ENCODE measurements around the gene RNU1-3.
"Not testable (repeated sequence)": the region's sequence is repeated elsewhere in the genome, so short reads cannot be mapped to it uniquely, and the experiment has no call there.

The RNU1-3 gene

GRCh38 chr1:16701189-16701588 lies 34.4 kb upstream of the RNU1-3 start:
- H3K27ac Mint-ChIP-seq; H3K27me3 Mint-ChIP-seq (ENCODE audit: low read depth); H3K4me1 Mint-ChIP-seq (ENCODE audit: low read depth); H3K9me3 Mint-ChIP-seq; H3K4me3 Mint-ChIP-seq; H3K36me3 Mint-ChIP-seq (ENCODE audit: low read depth): not testable (repeated sequence)

- not testable (repeated sequence) for H3K9me3 Mint-ChIP-seq; H3K4me1 Mint-ChIP-seq (ENCODE audit: low read depth); H3K4me3 Mint-ChIP-seq; H3K36me3 Mint-ChIP-seq (ENCODE audit: low read depth); H3K27ac Mint-ChIP-seq; H3K27me3 Mint-ChIP-seq (ENCODE audit: low read depth)
These were observed 33.6 kb upstream of the RNU1-3 start for GRCh38 chr1:16700138-16700895.

- not testable (repeated sequence) for H3K36me3 Mint-ChIP-seq (ENCODE audit: low read depth); H3K27me3 Mint-ChIP-seq (ENCODE audit: low read depth); H3K9me3 Mint-ChIP-seq; H3K27ac Mint-ChIP-seq; H3K4me3 Mint-ChIP-seq; H3K4me1 Mint-ChIP-seq (ENCODE audit: low read depth)
These were observed 32.7 kb upstream of the RNU1-3 start for GRCh38 chr1:16699440-16699839.

GRCh38 chr1:16697152-16697551 lies 30.4 kb upstream of the RNU1-3 start:
- not testable (repeated sequence) for H3K27me3 Mint-ChIP-seq (ENCODE audit: low read depth); H3K4me1 Mint-ChIP-seq (ENCODE audit: low read depth); H3K36me3 Mint-ChIP-seq (ENCODE audit: low read depth)

GRCh38 chr1:16696507-16697150 lies 29.9 kb upstream of the RNU1-3 start:
- not testable (repeated sequence) for H3K9me3 Mint-ChIP-seq; H3K27me3 Mint-ChIP-seq (ENCODE audit: low read depth); H3K4me1 Mint-ChIP-seq (ENCODE audit: low read depth); H3K4me3 Mint-ChIP-seq; H3K27ac Mint-ChIP-seq; H3K36me3 Mint-ChIP-seq (ENCODE audit: low read depth)

More at GRCh38 chr1:16697152-16697551, 30.4 kb upstream of the RNU1-3 start:
- H3K4me3 Mint-ChIP-seq, H3K27ac Mint-ChIP-seq, H3K9me3 Mint-ChIP-seq: not testable (repeated sequence)

- H3K4me3 Mint-ChIP-seq; H3K4me1 Mint-ChIP-seq (ENCODE audit: low read depth); H3K9me3 Mint-ChIP-seq; H3K27me3 Mint-ChIP-seq (ENCODE audit: low read depth); H3K27ac Mint-ChIP-seq; H3K36me3 Mint-ChIP-seq (ENCODE audit: low read depth): not testable (repeated sequence)
These were observed 27.6 kb upstream of the RNU1-3 start for GRCh38 chr1:16694308-16694702.

GRCh38 chr1:16693449-16694307 lies 26.9 kb upstream of the RNU1-3 start:
- not testable (repeated sequence) for H3K36me3 Mint-ChIP-seq (ENCODE audit: low read depth); H3K4me1 Mint-ChIP-seq (ENCODE audit: low read depth); H3K4me3 Mint-ChIP-seq; H3K27ac Mint-ChIP-seq; H3K27me3 Mint-ChIP-seq (ENCODE audit: low read depth); H3K9me3 Mint-ChIP-seq

GRCh38 chr1:16692717-16693448 lies 26.1 kb upstream of the RNU1-3 start:
- H3K4me3 Mint-ChIP-seq: not testable (repeated sequence)

GRCh38 chr1:16692283-16692682 lies 25.5 kb upstream of the RNU1-3 start:
- H3K27me3 Mint-ChIP-seq (ENCODE audit: low read depth); H3K36me3 Mint-ChIP-seq (ENCODE audit: low read depth); H3K27ac Mint-ChIP-seq; H3K4me3 Mint-ChIP-seq; H3K9me3 Mint-ChIP-seq; H3K4me1 Mint-ChIP-seq (ENCODE audit: low read depth): not testable (repeated sequence)

More at GRCh38 chr1:16692717-16693448, 26.1 kb upstream of the RNU1-3 start:
- not testable (repeated sequence) for H3K9me3 Mint-ChIP-seq; H3K27ac Mint-ChIP-seq; H3K36me3 Mint-ChIP-seq (ENCODE audit: low read depth); H3K4me1 Mint-ChIP-seq (ENCODE audit: low read depth); H3K27me3 Mint-ChIP-seq (ENCODE audit: low read depth)

- not testable (repeated sequence) for H3K27me3 Mint-ChIP-seq (ENCODE audit: low read depth); H3K36me3 Mint-ChIP-seq (ENCODE audit: low read depth); H3K4me1 Mint-ChIP-seq (ENCODE audit: low read depth); H3K4me3 Mint-ChIP-seq; H3K9me3 Mint-ChIP-seq; H3K27ac Mint-ChIP-seq
These were observed 24.4 kb upstream of the RNU1-3 start for GRCh38 chr1:16690971-16691682.

- not testable (repeated sequence) for H3K36me3 Mint-ChIP-seq (ENCODE audit: low read depth); H3K4me1 Mint-ChIP-seq (ENCODE audit: low read depth); H3K4me3 Mint-ChIP-seq; H3K27ac Mint-ChIP-seq; H3K9me3 Mint-ChIP-seq; H3K27me3 Mint-ChIP-seq (ENCODE audit: low read depth)
These were observed 20.5 kb upstream of the RNU1-3 start for GRCh38 chr1:16687132-16687800.

- H3K4me3 Mint-ChIP-seq; H3K27ac Mint-ChIP-seq; H3K36me3 Mint-ChIP-seq (ENCODE audit: low read depth); H3K27me3 Mint-ChIP-seq (ENCODE audit: low read depth); H3K4me1 Mint-ChIP-seq (ENCODE audit: low read depth); H3K9me3 Mint-ChIP-seq: not testable (repeated sequence)
These were observed 19.0 kb upstream of the RNU1-3 start for GRCh38 chr1:16685445-16686371.

- H3K9me3 Mint-ChIP-seq; H3K4me1 Mint-ChIP-seq (ENCODE audit: low read depth); H3K4me3 Mint-ChIP-seq; H3K27ac Mint-ChIP-seq; H3K36me3 Mint-ChIP-seq (ENCODE audit: low read depth): not testable (repeated sequence)
- peaks cover 13% of the 10 kb centered on the region for H3K27me3 Mint-ChIP-seq (ENCODE audit: low read depth)
These were observed 18.1 kb upstream of the RNU1-3 start for GRCh38 chr1:16684738-16685337.
